Measurements from ENCODE around the gene NBPF12. TPM values are rescaled to one million over a fixed set of nuclear protein-coding genes. Genes with fewer than 3 reads are reported as not detected.
"Not testable (repeated sequence)": the region's sequence is repeated elsewhere in the genome, so short reads cannot be mapped to it uniquely, and the experiment has no call there.

Gene NBPF12
- total RNA-seq, 1 experiment from 2014 or later: 9.5 TPM

GRCh38 chr1:146930225-146930624, 7.9 kb upstream of the NBPF12 start:
- intact Hi-C loops (cut with micrococcal nuclease; ENCODE audit: unreplicated experiment); H3K9me3 Mint-ChIP-seq (ENCODE audit: low read depth, unreplicated experiment); H3K4me1 Mint-ChIP-seq (ENCODE audit: low read depth, unreplicated experiment); H3K36me3 Mint-ChIP-seq (ENCODE audit: insufficient read depth, unreplicated experiment); BruUV-seq (replicated peaks); H3K27ac Mint-ChIP-seq (ENCODE audit: unreplicated experiment); CTCF ChIA-PET; H3K4me3 Mint-ChIP-seq (ENCODE audit: low read depth, unreplicated experiment); DNase-seq: not testable (repeated sequence)
- peaks cover 24% of the 10 kb centered on the region for H3K27me3 Mint-ChIP-seq (ENCODE audit: unreplicated experiment)

GRCh38 chr1:146934390-146935223, 3.5 kb upstream of the NBPF12 start:
- Mint-ChIP-seq H3K27me3 (ENCODE audit: unreplicated experiment) (peaks cover 14% of the 10 kb centered on the region), H3K36me3 (ENCODE audit: insufficient read depth, unreplicated experiment) (peaks cover 17% of the 10 kb centered on the region)
- H3K27ac Mint-ChIP-seq (ENCODE audit: unreplicated experiment); H3K4me1 Mint-ChIP-seq (ENCODE audit: low read depth, unreplicated experiment); CTCF ChIA-PET; H3K4me3 Mint-ChIP-seq (ENCODE audit: low read depth, unreplicated experiment); DNase-seq; H3K9me3 Mint-ChIP-seq (ENCODE audit: low read depth, unreplicated experiment); intact Hi-C loops (cut with micrococcal nuclease; ENCODE audit: unreplicated experiment); BruUV-seq (replicated peaks): not testable (repeated sequence)

- intact Hi-C loops (cut with micrococcal nuclease; ENCODE audit: unreplicated experiment); H3K9me3 Mint-ChIP-seq (ENCODE audit: low read depth, unreplicated experiment); BruUV-seq (replicated peaks); H3K4me1 Mint-ChIP-seq (ENCODE audit: low read depth, unreplicated experiment); DNase-seq; H3K4me3 Mint-ChIP-seq (ENCODE audit: low read depth, unreplicated experiment); CTCF ChIA-PET: not testable (repeated sequence)
- peaks cover 19% of the 10 kb centered on the region for H3K36me3 Mint-ChIP-seq (ENCODE audit: insufficient read depth, unreplicated experiment)
- H3K27ac Mint-ChIP-seq (ENCODE audit: unreplicated experiment): peak overlapping the region; percentile 64
- peaks cover 13% of the 10 kb centered on the region for H3K27me3 Mint-ChIP-seq (ENCODE audit: unreplicated experiment)
Measured at GRCh38 chr1:146937462-146937861, 662 bp upstream of the NBPF12 start.

- BruUV-seq (replicated peaks); intact Hi-C loops (cut with micrococcal nuclease; ENCODE audit: unreplicated experiment); H3K27ac Mint-ChIP-seq (ENCODE audit: unreplicated experiment); H3K9me3 Mint-ChIP-seq (ENCODE audit: low read depth, unreplicated experiment); H3K4me1 Mint-ChIP-seq (ENCODE audit: low read depth, unreplicated experiment); CTCF ChIA-PET: not testable (repeated sequence)
- Mint-ChIP-seq H3K27me3 (ENCODE audit: unreplicated experiment) (peaks cover 12% of the 10 kb centered on the region), H3K4me3 (ENCODE audit: low read depth, unreplicated experiment) (peak overlapping the region; percentile 96), H3K36me3 (ENCODE audit: insufficient read depth, unreplicated experiment) (peaks cover 19% of the 10 kb centered on the region)
- peak; percentile 63 for DNase-seq
Measured at GRCh38 chr1:146938927-146939786, 1.0 kb downstream of the NBPF12 start.

- H3K27me3 Mint-ChIP-seq (ENCODE audit: unreplicated experiment); BruUV-seq (replicated peaks); H3K9me3 Mint-ChIP-seq (ENCODE audit: low read depth, unreplicated experiment); CTCF ChIA-PET; intact Hi-C loops (cut with micrococcal nuclease; ENCODE audit: unreplicated experiment); H3K4me1 Mint-ChIP-seq (ENCODE audit: low read depth, unreplicated experiment); DNase-seq; H3K27ac Mint-ChIP-seq (ENCODE audit: unreplicated experiment): not testable (repeated sequence)
- Mint-ChIP-seq H3K36me3 (ENCODE audit: insufficient read depth, unreplicated experiment) (peaks cover 19% of the 10 kb centered on the region), H3K4me3 (ENCODE audit: low read depth, unreplicated experiment) (peak overlapping the region; percentile 96)
Measured at GRCh38 chr1:146940293-146940692, 2.2 kb downstream of the NBPF12 start.

GRCh38 chr1:146943342-146943886, 5.3 kb downstream of the NBPF12 start:
- H3K36me3 Mint-ChIP-seq (ENCODE audit: insufficient read depth, unreplicated experiment): peaks cover 14% of the 10 kb centered on the region
- H3K27ac Mint-ChIP-seq (ENCODE audit: unreplicated experiment); H3K27me3 Mint-ChIP-seq (ENCODE audit: unreplicated experiment); H3K4me3 Mint-ChIP-seq (ENCODE audit: low read depth, unreplicated experiment); H3K9me3 Mint-ChIP-seq (ENCODE audit: low read depth, unreplicated experiment); intact Hi-C loops (cut with micrococcal nuclease; ENCODE audit: unreplicated experiment); H3K4me1 Mint-ChIP-seq (ENCODE audit: low read depth, unreplicated experiment); DNase-seq; CTCF ChIA-PET; BruUV-seq (replicated peaks): not testable (repeated sequence)

- H3K27me3 Mint-ChIP-seq (ENCODE audit: unreplicated experiment); BruUV-seq (replicated peaks); CTCF ChIA-PET; H3K4me1 Mint-ChIP-seq (ENCODE audit: low read depth, unreplicated experiment); intact Hi-C loops (cut with micrococcal nuclease; ENCODE audit: unreplicated experiment); H3K9me3 Mint-ChIP-seq (ENCODE audit: low read depth, unreplicated experiment); DNase-seq; H3K36me3 Mint-ChIP-seq (ENCODE audit: insufficient read depth, unreplicated experiment); H3K27ac Mint-ChIP-seq (ENCODE audit: unreplicated experiment); H3K4me3 Mint-ChIP-seq (ENCODE audit: low read depth, unreplicated experiment): not testable (repeated sequence)
Measured at GRCh38 chr1:146948127-146948526, 10.0 kb downstream of the NBPF12 start.

- H3K36me3 Mint-ChIP-seq (ENCODE audit: insufficient read depth, unreplicated experiment); H3K27ac Mint-ChIP-seq (ENCODE audit: unreplicated experiment); intact Hi-C loops (cut with micrococcal nuclease; ENCODE audit: unreplicated experiment); DNase-seq; H3K27me3 Mint-ChIP-seq (ENCODE audit: unreplicated experiment); H3K4me1 Mint-ChIP-seq (ENCODE audit: low read depth, unreplicated experiment); BruUV-seq (replicated peaks); CTCF ChIA-PET; H3K9me3 Mint-ChIP-seq (ENCODE audit: low read depth, unreplicated experiment); H3K4me3 Mint-ChIP-seq (ENCODE audit: low read depth, unreplicated experiment): not testable (repeated sequence)
Measured at GRCh38 chr1:146964340-146964739, 26.2 kb downstream of the NBPF12 start.
